Lower leg skin (tissue), 4 donors: ENCODE measurements around the gene CHAC1. TPM values are rescaled to one million over a fixed set of nuclear protein-coding genes. Genes with fewer than 3 reads are reported as not detected.
"Not testable (repeated sequence)": the region's sequence is repeated elsewhere in the genome, so short reads cannot be mapped to it uniquely, and the experiment has no call there.

Experiments
- DNase-seq, 2 donors: peaks; one replicate each; pipeline ENCODE4 v3.0.0-alpha.2; 2019; ENCODE audit warnings: low spot score in 2 of 2
- H3K4me3 ChIP-seq: fragments of 200-600 bp; sonication (generic); 2 replicates; pipeline ENCODE4 v1.5.1; 2017; ENCODE audit warnings: mild to moderate bottlenecking, low read depth; ENCODE audit not compliant: poor library complexity, severe bottlenecking
- CTCF ChIP-seq, 3 donors: fragments of 450-650 bp; IDR thresholded peaks; one replicate each; pipeline ENCODE4 v1.5.1; 2016; ENCODE audit warnings: antibody characterized with exemption in 3 of 3, mild to moderate bottlenecking in 3 of 3, moderate library complexity in 2 of 3
- POLR2A ChIP-seq, 2 donors: fragments of 450-650 bp; IDR thresholded peaks; one replicate each; pipeline ENCODE4 v1.6.1; 2016 to 2017; ENCODE audit warnings: antibody characterized with exemption in 2 of 2, mild to moderate bottlenecking in 1 of 2, moderate library complexity in 1 of 2
- WGBS, 2 donors: methylation state at CpG; one replicate each; pipeline ENCODE4 v1.1.5; 2018; 5-methylcytosine and 5-hydroxymethylcytosine counted together
- intact Hi-C: fragments of 100-400 bp; cut with DNase I; formaldehyde crosslinking; loops from one replicate; pipeline ENCODE4 v1.15.0; 2023; ENCODE audit warnings: low total_unique reads
- total RNA-seq, 4 donors: library from RNA; depleted of rRNA; stranded (reverse); fragments of >200 nt; gene quantifications; one replicate each; pipeline ENCODE4 v1.1.0, GENCODE V29; 2016

The CHAC1 gene
- total RNA-seq, 4 donors from 2014 or later = 0.81 to 13.6 (median 4.4) TPM; not detected in 1

GRCh38 chr15:40948706-40949473 lies 4.4 kb upstream of the CHAC1 start:
- DNase-seq = no peak
- no peak overlapping the region for H3K4me3 ChIP-seq
- no peak for TF ChIP-seq CTCF (IDR thresholded peaks at IDR 0.05)
- no peak for TF ChIP-seq POLR2A (IDR thresholded peaks at IDR 0.05)
- WGBS, 2 donors = 70 to 75% methylated on average over 21 of the region's 21 CpGs
- intact Hi-C loops = no loop called here

- TF ChIP-seq CTCF (IDR thresholded peaks at IDR 0.05) = no peak
- TF ChIP-seq POLR2A (IDR thresholded peaks at IDR 0.05) = no peak
- no peak for DNase-seq
- intact Hi-C loops = no loop called here
- H3K4me3 ChIP-seq = no peak overlapping the region
- WGBS, 2 donors = 41 to 50% methylated on average over 7 of the region's 7 CpGs
Observed at GRCh38 chr15:40949756-40950207, 3.5 kb upstream of the CHAC1 start.

GRCh38 chr15:40951764-40952163 lies 1.5 kb upstream of the CHAC1 start:
- WGBS, 2 donors = 89% methylated on average over 4 of the region's 4 CpGs
- intact Hi-C loops = no loop called here
- no peak for TF ChIP-seq POLR2A (IDR thresholded peaks at IDR 0.05)
- no peak for TF ChIP-seq CTCF (IDR thresholded peaks at IDR 0.05)

GRCh38 chr15:40952301-40952900 lies 870 bp upstream of the CHAC1 start:
- H3K4me3 ChIP-seq = peak overlapping the region; percentile 43
- 49 to 50% methylated on average over 22 to 23 of the region's 23 CpGs for WGBS, 2 donors
- intact Hi-C loops = no loop called here
- no peak for DNase-seq
- TF ChIP-seq POLR2A (IDR thresholded peaks at IDR 0.05) (no peak), CTCF (IDR thresholded peaks at IDR 0.05) (no peak)

More at GRCh38 chr15:40951764-40952163, 1.5 kb upstream of the CHAC1 start:
- no peak for DNase-seq
- H3K4me3 ChIP-seq = no peak overlapping the region

GRCh38 chr15:40953713-40954074 lies 423 bp downstream of the CHAC1 start:
- no peak for TF ChIP-seq CTCF (IDR thresholded peaks at IDR 0.05)
- no peak for TF ChIP-seq POLR2A (IDR thresholded peaks at IDR 0.05)
- no peak for DNase-seq
- WGBS, 2 donors = 3 to 8% methylated on average over 5 to 16 of the region's 17 CpGs
- intact Hi-C loops = no loop called here
- peak overlapping the region; percentile 43 for H3K4me3 ChIP-seq

GRCh38 chr15:40954158-40954848 lies 1.0 kb downstream of the CHAC1 start:
- DNase-seq, intact Hi-C loops, H3K4me3 ChIP-seq: not testable (repeated sequence)
- WGBS, 2 donors = 67 to 73% methylated on average over 8 of the region's 8 CpGs
